ENCODE data around the gene FAM83C.

Gene FAM83C

DNA sequence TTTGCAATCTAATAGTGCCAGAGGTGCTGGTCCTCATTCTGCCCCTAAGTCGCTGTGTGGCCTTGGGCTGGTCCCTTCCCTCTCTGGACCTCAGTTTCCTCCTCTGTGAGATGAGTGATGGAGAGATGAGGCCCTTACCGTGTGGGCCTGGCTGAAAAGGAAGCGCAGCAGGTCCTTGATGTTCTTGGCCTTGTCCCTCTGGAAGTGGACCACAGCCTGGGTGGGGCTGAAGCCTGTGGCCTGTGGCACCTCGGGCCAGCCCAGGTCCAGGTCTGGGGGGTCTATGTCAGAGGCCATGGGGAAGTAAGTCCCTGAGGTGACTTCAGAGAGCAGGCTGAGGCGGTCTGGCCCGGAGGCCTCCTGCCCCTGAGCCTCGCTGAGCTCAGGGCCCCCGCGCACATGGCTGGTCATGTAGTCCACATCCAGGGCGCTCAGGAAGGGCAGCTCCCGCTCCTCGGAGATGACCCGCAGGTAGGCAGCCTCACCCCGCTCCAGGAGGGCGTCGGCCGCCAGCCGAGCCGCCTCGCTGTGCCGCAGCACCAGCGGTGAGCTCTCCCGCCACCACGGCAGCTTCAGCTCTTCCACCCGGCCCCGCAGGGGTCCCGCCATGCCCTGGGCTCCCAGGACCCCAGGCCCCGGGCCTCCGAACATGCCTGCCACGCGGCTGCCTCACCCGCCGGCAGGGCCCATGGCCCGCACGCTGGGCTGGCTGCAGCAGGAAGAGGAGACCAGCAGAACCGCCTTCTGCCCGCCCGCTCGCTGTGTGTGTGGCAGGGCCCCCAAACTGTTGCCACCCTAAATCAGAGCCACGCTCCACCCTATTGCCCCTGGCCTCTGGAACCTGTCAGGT is at the start of gene FAM83C:
TSS of gene FAM83C (minus strand) at position 772 of the 850 bp plus-strand sequence. CDS start at position 651, 121 bp downstream.
- DNase-seq (ENCODE audit: low spot score) = peak; percentile 17

DNA sequence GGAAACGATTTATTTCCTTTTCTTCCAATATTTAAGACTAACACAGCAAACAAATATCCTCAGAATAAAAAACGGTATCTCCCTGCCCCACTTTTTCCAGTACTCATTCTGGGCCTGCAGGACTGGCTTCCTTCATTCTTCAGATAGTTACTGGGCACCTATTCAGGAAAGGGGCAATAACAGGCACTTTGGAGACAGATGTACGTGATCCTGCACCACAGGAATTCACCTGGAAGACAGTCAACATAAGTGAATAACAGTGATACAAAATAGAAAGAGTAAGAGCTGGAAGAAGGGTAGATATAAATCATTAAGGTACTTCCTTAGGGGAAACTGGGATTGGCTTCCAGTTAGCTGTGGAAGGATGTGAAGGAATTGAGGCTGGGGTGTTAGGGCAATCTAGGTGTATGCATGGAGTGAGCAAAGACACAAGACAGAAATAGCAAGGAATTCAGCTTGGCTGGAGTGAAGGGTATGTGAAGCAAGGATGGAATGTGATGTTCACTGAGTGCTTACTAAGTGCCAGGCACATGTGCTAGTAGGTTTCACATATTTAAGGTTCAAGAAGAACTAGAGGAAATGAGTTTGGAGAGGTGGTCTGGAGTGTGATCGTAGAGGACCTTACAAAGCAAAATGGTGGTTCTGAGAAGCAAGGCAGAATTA is 49.3 kb upstream of the FAM83C start:
- DNase-seq (ENCODE audit: low spot score) = no peak

DNA sequence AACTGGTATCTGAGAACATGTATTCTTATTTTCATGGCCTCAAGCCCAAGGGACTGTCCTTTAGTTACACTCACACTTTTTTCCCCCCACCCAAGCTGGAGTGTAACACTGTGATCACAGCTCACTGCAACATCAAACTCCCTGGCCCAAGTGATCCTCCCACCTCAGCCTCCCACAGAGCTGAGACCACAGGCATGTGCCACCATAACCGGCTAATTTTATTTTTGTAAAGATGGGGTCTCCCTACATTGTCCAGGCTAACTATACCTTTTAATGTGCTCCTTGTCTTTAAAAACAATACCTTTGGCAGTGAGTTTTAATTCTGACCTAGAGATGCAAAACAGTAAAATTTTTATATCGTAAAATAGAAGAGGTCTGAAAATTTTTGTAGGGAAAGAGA is 48.2 kb upstream of the FAM83C start:
- DNase-seq (ENCODE audit: low spot score) = no peak

DNA sequence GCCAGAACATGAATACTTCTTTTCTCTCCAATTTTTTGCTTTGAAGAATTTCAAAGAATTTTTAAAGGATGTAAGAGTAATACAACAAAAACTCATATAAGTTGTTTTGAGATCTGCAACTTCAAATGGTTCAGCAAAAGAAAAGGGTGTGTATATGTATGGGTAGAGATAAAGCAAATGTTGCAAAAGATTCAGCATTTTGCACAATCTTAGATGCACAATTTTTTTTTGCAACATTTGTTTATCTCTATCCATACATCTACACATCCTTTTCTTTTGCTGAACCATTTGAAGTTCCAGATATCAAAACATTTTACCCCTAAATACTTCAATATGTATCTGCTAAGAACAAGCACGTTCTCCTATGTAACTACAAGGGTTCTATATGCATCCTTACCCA is 47.4 kb upstream of the FAM83C start:
- DNase-seq (ENCODE audit: low spot score) = no peak

GRCh38 chr20:35339007-35339406 is 46.8 kb upstream of the FAM83C start:
- no peak for DNase-seq (ENCODE audit: low spot score)

- DNase-seq (ENCODE audit: low spot score) = no peak
Observed at GRCh38 chr20:35334311-35335101, 42.3 kb upstream of the FAM83C start.

GRCh38 chr20:35333606-35334005 is 41.4 kb upstream of the FAM83C start:
- DNase-seq (ENCODE audit: low spot score) = no peak

GRCh38 chr20:35332540-35333200 is 40.4 kb upstream of the FAM83C start:
- no peak for DNase-seq (ENCODE audit: low spot score)

DNA sequence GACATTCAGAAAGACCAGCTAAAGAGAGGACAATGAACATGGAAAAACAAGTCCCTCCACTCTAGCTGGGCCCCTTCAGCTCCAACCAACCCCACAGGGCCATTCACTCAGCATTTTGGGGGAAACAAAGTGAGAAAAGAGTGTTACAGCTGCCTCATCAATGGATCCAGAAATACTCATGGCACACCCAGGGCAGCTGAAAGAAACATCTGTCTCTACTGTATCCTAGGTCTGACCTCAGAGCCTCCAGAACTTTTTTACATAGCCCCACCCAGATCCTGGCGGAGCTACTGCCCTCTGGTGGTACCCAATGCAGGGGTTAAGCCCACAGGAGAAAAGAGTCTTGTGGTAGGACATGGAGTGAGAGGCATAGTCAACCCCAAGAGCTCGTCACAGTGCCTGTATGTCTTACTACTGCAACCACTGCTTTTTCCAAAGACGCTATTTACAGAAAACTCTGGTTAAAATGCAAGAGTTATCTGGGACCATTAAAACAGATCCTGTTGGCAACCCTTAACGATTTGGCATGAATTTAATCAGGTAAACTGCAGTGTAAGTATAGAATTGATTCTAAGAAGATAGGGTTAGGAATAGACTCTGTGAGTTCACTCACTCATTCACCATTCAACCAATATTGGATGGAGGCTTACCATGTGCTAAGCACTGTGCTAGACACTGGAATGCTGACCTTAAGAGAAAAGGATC is 37.4 kb upstream of the FAM83C start:
- peak; percentile 71 for DNase-seq (ENCODE audit: low spot score)

- DNase-seq (ENCODE audit: low spot score) = no peak
Observed at GRCh38 chr20:35328689-35329088, 36.5 kb upstream of the FAM83C start.

- no peak for DNase-seq (ENCODE audit: low spot score)
Observed at GRCh38 chr20:35328095-35328685, 36.0 kb upstream of the FAM83C start.

DNA sequence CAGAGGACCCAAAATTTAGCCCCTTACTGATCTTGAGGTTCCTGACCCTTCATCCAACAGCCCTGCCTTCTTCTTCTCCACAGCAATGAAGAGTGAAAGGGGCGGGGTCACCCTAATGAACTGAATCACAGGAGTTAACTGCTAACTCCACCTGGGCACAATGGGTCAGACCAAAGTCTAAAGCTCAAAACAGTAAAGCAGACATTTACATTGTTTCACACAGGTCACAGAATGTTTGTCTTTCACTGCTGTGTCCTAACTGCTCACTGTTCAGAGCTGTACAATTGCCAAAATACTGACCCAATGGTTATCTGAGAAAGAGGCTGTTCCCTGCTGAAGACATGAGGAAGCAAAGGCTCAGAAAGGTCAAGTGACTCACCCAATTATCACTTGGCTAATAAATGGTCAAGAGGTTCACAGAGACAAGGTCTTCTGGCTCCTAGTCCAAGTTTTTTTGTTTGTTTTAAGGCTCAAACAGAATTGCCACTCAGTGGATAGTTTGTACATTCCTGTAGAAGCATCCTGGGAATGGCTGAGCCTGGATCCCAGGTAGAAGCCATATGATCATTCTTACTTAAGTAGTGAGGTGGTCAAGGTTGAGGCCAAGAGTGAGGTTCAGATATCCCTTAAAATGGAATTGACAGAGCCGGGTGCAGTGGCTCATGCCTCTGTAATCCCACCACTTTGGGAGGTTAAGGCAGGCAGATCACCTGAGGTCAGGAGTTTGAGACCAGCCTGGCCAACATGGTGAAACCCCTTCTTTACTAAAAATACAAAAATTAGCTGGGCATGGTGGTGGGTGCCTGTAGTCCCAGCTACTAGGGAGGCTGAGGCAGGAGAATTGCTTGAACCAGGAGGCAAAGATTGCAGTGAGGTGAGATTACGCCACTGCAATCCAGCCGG is 35.1 kb upstream of the FAM83C start:
- DNase-seq (ENCODE audit: low spot score) = peak; percentile 71

DNA sequence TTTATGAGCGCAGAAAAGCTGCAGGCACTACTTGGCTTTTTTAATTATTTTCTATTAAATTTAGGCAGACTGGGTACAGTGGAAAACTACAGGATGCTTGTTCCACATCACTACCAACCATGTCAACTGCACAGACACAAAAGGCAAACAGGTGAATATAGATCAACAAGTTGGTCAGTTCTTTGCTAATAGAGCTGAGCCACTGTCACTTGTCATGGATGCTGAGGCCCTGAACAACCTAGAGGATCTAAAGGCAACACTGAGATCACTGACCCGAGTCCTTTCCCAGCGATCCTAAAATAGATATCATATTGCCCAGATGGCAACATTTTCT is 34.5 kb upstream of the FAM83C start:
- DNase-seq (ENCODE audit: low spot score) = peak; percentile 31

GRCh38 chr20:35326021-35326739 is 34.0 kb upstream of the FAM83C start:
- no peak for DNase-seq (ENCODE audit: low spot score)

DNA sequence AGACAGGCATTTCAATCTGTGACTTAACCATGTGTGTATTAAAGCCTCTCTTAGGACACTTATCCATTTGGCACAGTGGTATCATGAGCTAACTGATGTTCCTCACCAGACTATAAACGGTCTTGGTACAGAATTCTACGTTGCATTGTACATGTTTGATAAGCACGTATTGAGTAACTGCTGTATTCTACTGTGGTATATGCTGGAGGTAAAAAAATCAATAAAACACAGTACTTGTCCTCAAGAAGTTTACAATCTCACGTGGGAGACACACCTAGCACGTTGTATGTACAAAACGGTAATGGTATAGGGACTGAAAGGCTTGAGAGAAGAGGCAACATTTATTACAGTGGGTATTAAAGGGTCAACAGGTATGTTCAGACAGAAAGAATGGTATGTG is 33.2 kb upstream of the FAM83C start:
- DNase-seq (ENCODE audit: low spot score) = peak; percentile 43

- no peak for DNase-seq (ENCODE audit: low spot score)
Observed at GRCh38 chr20:35320396-35321126, 28.3 kb upstream of the FAM83C start.

DNA sequence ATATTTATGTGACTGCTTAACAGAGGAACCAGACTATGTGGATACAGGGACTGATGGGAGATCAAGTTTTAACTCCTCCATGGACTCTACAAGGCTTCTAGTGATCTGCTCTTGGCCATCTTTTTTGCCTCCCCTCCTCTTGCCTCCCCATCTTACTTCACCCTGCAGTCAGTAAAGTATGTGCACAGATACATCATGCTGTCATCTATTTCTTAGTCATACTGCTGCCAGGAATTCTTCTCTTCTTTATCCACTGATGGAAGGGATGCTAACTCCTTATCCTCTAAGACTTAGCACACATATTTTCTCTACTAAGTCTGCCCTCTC is 27.6 kb upstream of the FAM83C start:
- DNase-seq (ENCODE audit: low spot score) = no peak

DNA sequence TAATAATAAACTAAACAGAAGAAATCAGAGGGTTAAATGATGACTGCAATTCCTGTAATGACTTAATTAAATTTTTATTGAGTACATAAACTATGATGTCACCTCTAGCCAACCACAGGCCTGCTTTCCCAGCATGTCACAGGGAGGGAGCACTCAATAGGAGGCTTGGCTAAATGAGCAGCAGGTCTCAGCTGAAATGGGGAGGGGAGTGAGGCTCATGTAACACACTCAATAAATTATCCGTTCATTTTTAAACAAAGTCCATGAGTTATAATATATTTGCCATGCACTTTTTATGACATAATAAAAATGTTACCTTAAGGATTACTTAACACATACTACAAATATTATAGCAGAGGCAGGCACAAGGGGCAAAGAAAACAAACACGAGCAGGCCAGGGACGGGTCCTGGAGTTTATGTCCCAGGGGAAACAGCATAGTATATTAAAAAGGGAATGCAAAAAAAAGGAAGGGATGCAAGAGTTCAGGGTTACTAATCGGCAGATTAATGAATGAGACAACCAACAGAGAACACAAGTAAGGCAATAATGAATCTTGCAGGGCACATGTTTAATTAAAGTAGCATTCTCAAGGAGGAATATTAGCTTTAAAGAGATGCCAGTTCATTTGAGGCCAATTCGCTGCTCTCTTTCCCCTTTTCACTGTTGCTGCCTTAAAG is 27.1 kb upstream of the FAM83C start:
- no peak for DNase-seq (ENCODE audit: low spot score)
